IMR-90 (cell line): Measurements from ENCODE around the gene SLC9A3. TPM values are rescaled to one million over a fixed set of nuclear protein-coding genes. Genes with fewer than 3 reads are reported as not detected.

ENCODE experiments used
- ATAC-seq: fragments of 200-7000 bp; cut with Tn5 transposase; 2 replicates; pipeline ENCODE4 v1.9.1; 2020; ENCODE audit warnings: low read depth, mild to moderate bottlenecking, moderate library complexity
- BruUV-seq: library from RNA; stranded (reverse); fragments of 400-500 nt; replicated peaks from 2 replicates; lab custom pipeline; 2021; lab: Mats Ljungman, UMichigan
- CTCF ChIA-PET: fragments of 300-600 bp; formaldehyde crosslinking; extraction: SDS; loops from one replicate; lab custom pipeline; 2021; ENCODE audit warnings: antibody characterized with exemption; lab: Yijun Ruan, JAX
- POLR2A ChIA-PET: fragments of 300-600 bp; sonication (Branson Sonifier 250); formaldehyde crosslinking; loops from one replicate; lab custom pipeline; 2022; ENCODE audit warnings: antibody characterized with exemption; ENCODE audit not compliant: unreplicated experiment; lab: Charles Lee
- DNase-seq: peaks from one replicate; pipeline ENCODE4 v3.0.0; 2013
- H2AFZ ChIP-seq: replicated peaks from 2 replicates; pipeline ENCODE3; 2013; ENCODE audit warnings: low read length, mild to moderate bottlenecking; ENCODE audit not compliant: poor library complexity
- H2AK5ac ChIP-seq: 2 replicates; pipeline ENCODE4 v1.6.1; 2013; ENCODE audit warnings: low read depth, low read length, inconsistent platforms
- H2AK9ac ChIP-seq: replicated peaks from 2 replicates; pipeline ENCODE3; 2013; ENCODE audit warnings: mild to moderate bottlenecking, low read depth, low read length, moderate library complexity; ENCODE audit not compliant: poor library complexity
- H2BK120ac ChIP-seq: 2 replicates; pipeline ENCODE4 v1.6.1; 2013; ENCODE audit warnings: low read depth, low read length, inconsistent platforms
- H2BK15ac ChIP-seq: 3 replicates; pipeline ENCODE4 v1.6.1; 2013; ENCODE audit warnings: low read depth, low read length, inconsistent platforms
- H2BK20ac ChIP-seq: 2 replicates; pipeline ENCODE4 v1.6.1; 2013; ENCODE audit warnings: low read depth, mild to moderate bottlenecking, inconsistent platforms, low read length, moderate library complexity
- H2BK5ac ChIP-seq: 2 replicates; pipeline ENCODE4 v1.6.1; 2013; ENCODE audit warnings: mild to moderate bottlenecking, low read depth, low read length, inconsistent platforms; ENCODE audit not compliant: poor library complexity, severe bottlenecking
- H3K14ac ChIP-seq: replicated peaks from 2 replicates; pipeline ENCODE4 v1.6.1; 2013; ENCODE audit warnings: low read depth, low read length, inconsistent platforms
- H3K18ac ChIP-seq: 2 replicates; pipeline ENCODE4 v1.6.1; 2013; ENCODE audit warnings: low read depth, low read length, control low read depth
- H3K23ac ChIP-seq: 2 replicates; pipeline ENCODE4 v1.6.1; 2013; ENCODE audit warnings: low read depth, low read length, inconsistent platforms
- H3K27ac ChIP-seq: 2 replicates; pipeline ENCODE4 v1.5.1; 2013; ENCODE audit warnings: mild to moderate bottlenecking, control low read depth, low read length; ENCODE audit not compliant: insufficient read depth
- H3K27me3 ChIP-seq: 2 replicates; pipeline ENCODE4 v1.6.1; 2013; ENCODE audit warnings: low read length; ENCODE audit not compliant: control insufficient read depth, insufficient read depth
- H3K36me3 ChIP-seq: 2 replicates; pipeline ENCODE4 v1.6.1; 2013; ENCODE audit warnings: low read length, mixed read lengths; ENCODE audit not compliant: control insufficient read depth, insufficient read depth
- H3K4ac ChIP-seq: 2 replicates; pipeline ENCODE4 v1.6.1; 2013; ENCODE audit warnings: low read depth, low read length, inconsistent platforms
- H3K4me1 ChIP-seq: 2 replicates; pipeline ENCODE4 v1.6.1; 2013; ENCODE audit warnings: low read length, mixed read lengths; ENCODE audit not compliant: control insufficient read depth, insufficient read depth
- H3K4me2 ChIP-seq: 2 replicates; pipeline ENCODE4 v1.6.1; 2013; ENCODE audit warnings: low read depth, mild to moderate bottlenecking, control low read depth, low read length, moderate library complexity
- H3K4me3 ChIP-seq: 2 replicates; pipeline ENCODE4 v1.5.1; 2013; ENCODE audit warnings: low read depth, mild to moderate bottlenecking, control low read depth, low read length, moderate library complexity; ENCODE audit not compliant: insufficient read depth
- H3K56ac ChIP-seq: 2 replicates; pipeline ENCODE4 v1.6.1; 2013; ENCODE audit warnings: low read length, inconsistent platforms; ENCODE audit not compliant: insufficient read depth; ENCODE audit errors: extremely low read depth
- H3K79me1 ChIP-seq, 2 experiments: 2 replicates each; pipeline ENCODE4 v1.6.1; 2013; ENCODE audit warnings: low read length in 2 of 2, inconsistent platforms in 1 of 2, low read depth in 1 of 2
- H3K9ac ChIP-seq: 2 replicates; pipeline ENCODE4 v1.6.1; 2013; ENCODE audit warnings: low read depth, low read length, control low read depth
- H3K9me1 ChIP-seq: 2 replicates; pipeline ENCODE4 v1.6.1; 2013; ENCODE audit warnings: low read length, inconsistent platforms; ENCODE audit not compliant: insufficient read depth
- H3K9me3 ChIP-seq: 2 replicates; pipeline ENCODE4 v1.6.1; 2013; ENCODE audit warnings: low read length; ENCODE audit not compliant: control insufficient read depth, insufficient read depth
- H4K20me1 ChIP-seq: 2 replicates; pipeline ENCODE4 v1.6.1; 2013; ENCODE audit warnings: low read length, inconsistent platforms; ENCODE audit not compliant: insufficient read depth
- H4K5ac ChIP-seq: 2 replicates; pipeline ENCODE4 v1.6.1; 2013; ENCODE audit warnings: mild to moderate bottlenecking, low read depth, low read length, control low read depth
- H4K8ac ChIP-seq, 2 experiments: 2 replicates each; pipeline ENCODE4 v1.6.1; 2013; ENCODE audit warnings: low read depth in 2 of 2, low read length in 2 of 2, control low read depth in 1 of 2, inconsistent platforms in 1 of 2
- H4K91ac ChIP-seq: 2 replicates; pipeline ENCODE4 v1.6.1; 2013; ENCODE audit warnings: low read depth, low read length, inconsistent platforms; ENCODE audit not compliant: insufficient read depth
- NFE2L2 ChIP-seq: fragments of 150-350 bp; IDR thresholded peaks from 2 replicates; pipeline ENCODE4 v1.6.1; 2016; ENCODE audit warnings: low read depth, mild to moderate bottlenecking, low read length
- POLR2A ChIP-seq: IDR thresholded peaks from 2 replicates; pipeline ENCODE4 v1.6.1; 2012; ENCODE audit warnings: mild to moderate bottlenecking, low read depth, low read length
- RFX5 ChIP-seq: IDR thresholded peaks from 2 replicates; pipeline ENCODE4 v1.8.0; 2012; ENCODE audit warnings: low read depth, mild to moderate bottlenecking, low read length, moderate library complexity
- WGBS, 2 experiments: methylation state at CpG; one replicate each; pipeline versions ENCODE4 v1.1.5 to v1.1.7; 2013; ENCODE audit warnings: missing lambda C conversion rate in 2 of 2; ENCODE audit not compliant: insufficient read length in 1 of 2; ENCODE audit errors: extremely low coverage in 2 of 2; 5-methylcytosine and 5-hydroxymethylcytosine counted together
- dilution Hi-C: fragments of 300-500 bp; cut with HindIII; formaldehyde crosslinking; loops from one replicate; pipeline ENCODE4 v1.14.3; 2018; ENCODE audit warnings: low sequenced_read_pairs; ENCODE audit not compliant: unreplicated experiment
- in situ Hi-C: fragments of 300-500 bp; cut with MboI; formaldehyde crosslinking; loops from 3 replicates; pipeline ENCODE4 v1.14.3; 2019; ENCODE audit warnings: low sequenced_read_pairs, inconsistent platforms, mixed read lengths
- intact Hi-C: fragments of 100-400 bp; cut with micrococcal nuclease; formaldehyde crosslinking; loops from 2 replicates; pipeline ENCODE4 v1.10.0; 2022
- polyA plus RNA-seq, 3 experiments: library from polyadenylated mRNA; depleted of rRNA; stranded (reverse); fragments of >200 nt; gene quantifications; 2 replicates each; pipeline ENCODE4 v1.2.3, GENCODE V29; 2012; ENCODE audit warnings: low replicate concordance in 1 of 3
- total RNA-seq: library from RNA; depleted of rRNA; stranded (reverse); fragments of >200 nt; gene quantifications from 2 replicates; pipeline ENCODE4 v1.2.3, GENCODE V29; 2012
- TF ChIP-seq, protein P1 (sequence below): fragments of 150-350 bp; IDR thresholded peaks from 2 replicates; pipeline ENCODE4 v1.6.1; 2016; ENCODE audit warnings: low read depth, mild to moderate bottlenecking, low read length, moderate library complexity, borderline replicate concordance
- TF ChIP-seq, protein P2 (sequence below): fragments of 150-350 bp; IDR thresholded peaks from 2 replicates; pipeline ENCODE4 v1.6.1; 2017; ENCODE audit warnings: mild to moderate bottlenecking, antibody characterized with exemption, low read length, low read depth

SLC9A3 gene
- total and polyA plus RNA-seq, 2 of the 4 experiments (the other 2 are of a cell fraction): 0.72 to 1.5 TPM

DNA sequence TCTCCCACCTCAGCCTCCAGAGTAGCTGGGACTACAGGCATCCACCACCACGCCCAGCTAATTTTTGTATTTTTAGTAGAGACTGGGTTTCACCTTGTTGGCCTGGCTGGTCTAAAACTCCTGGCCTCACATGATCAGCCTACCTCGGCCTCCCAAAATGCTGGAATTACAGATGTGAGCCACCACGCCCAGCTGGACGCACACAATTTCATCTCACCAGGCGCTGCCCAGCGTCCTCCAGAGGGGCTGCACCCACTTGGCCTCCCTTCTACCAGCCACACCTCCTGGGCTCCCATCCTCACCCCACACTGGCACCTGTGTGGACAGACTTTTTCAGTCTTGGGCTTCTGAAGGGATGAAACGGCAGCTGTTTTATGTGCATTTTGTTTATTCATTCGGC lies 85.1 kb downstream of the SLC9A3 start:
- dilution Hi-C loops: no loop called here
- peaks cover 7% of the 10 kb centered on the region for H3K4me1 ChIP-seq
- no peak overlapping the region for H2AK5ac ChIP-seq
- no peaks in the 10 kb centered on the region for H3K9me3 ChIP-seq
- H3K14ac ChIP-seq: no peak overlapping the region
- no peak overlapping the region for H3K9ac ChIP-seq
- DNase-seq: no peak
- no peak overlapping the region for H3K4me2 ChIP-seq
- H4K8ac ChIP-seq: no peak overlapping the region
- peaks cover 15% of the 10 kb centered on the region; the same call in 1 of the 2 replicates for H3K36me3 ChIP-seq
- H2AK9ac ChIP-seq: no peak overlapping the region
- peaks cover 6% of the 10 kb centered on the region; the same call in 1 of the 2 replicates for H4K20me1 ChIP-seq
- H3K79me1 ChIP-seq: peaks cover 15 to 56% of the 10 kb centered on the region in 2 experiments
- H3K4me3 ChIP-seq: no peak overlapping the region
- ATAC-seq: no peak
- no peak overlapping the region for H4K91ac ChIP-seq
- CTCF ChIA-PET: no interaction called here
- WGBS, 2 experiments: no CpG with 5 or more reads among the region's 8 CpGs
- intact Hi-C loops: no loop called here
- H3K18ac ChIP-seq: no peak overlapping the region
- H3K56ac ChIP-seq: no peak overlapping the region
- H3K27me3 ChIP-seq: no peaks in the 10 kb centered on the region
- TF ChIP-seq, protein P1, sequence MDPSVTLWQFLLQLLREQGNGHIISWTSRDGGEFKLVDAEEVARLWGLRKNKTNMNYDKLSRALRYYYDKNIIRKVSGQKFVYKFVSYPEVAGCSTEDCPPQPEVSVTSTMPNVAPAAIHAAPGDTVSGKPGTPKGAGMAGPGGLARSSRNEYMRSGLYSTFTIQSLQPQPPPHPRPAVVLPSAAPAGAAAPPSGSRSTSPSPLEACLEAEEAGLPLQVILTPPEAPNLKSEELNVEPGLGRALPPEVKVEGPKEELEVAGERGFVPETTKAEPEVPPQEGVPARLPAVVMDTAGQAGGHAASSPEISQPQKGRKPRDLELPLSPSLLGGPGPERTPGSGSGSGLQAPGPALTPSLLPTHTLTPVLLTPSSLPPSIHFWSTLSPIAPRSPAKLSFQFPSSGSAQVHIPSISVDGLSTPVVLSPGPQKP: no peak
- no peak for TF ChIP-seq RFX5
- TF ChIP-seq NFE2L2: no peak
- TF ChIP-seq POLR2A: no peak
- TF ChIP-seq, protein P2, sequence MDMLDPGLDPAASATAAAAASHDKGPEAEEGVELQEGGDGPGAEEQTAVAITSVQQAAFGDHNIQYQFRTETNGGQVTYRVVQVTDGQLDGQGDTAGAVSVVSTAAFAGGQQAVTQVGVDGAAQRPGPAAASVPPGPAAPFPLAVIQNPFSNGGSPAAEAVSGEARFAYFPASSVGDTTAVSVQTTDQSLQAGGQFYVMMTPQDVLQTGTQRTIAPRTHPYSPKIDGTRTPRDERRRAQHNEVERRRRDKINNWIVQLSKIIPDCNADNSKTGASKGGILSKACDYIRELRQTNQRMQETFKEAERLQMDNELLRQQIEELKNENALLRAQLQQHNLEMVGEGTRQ: no peak
- no peak overlapping the region for H3K4ac ChIP-seq
- no peak overlapping the region for H4K5ac ChIP-seq
- POLR2A ChIA-PET: no interaction called here
- H3K9me1 ChIP-seq: peaks cover 4% of the 10 kb centered on the region; the same call in 1 of the 2 replicates
- H2AFZ ChIP-seq: no peak overlapping the region
- no peak overlapping the region for H2BK5ac ChIP-seq
- in situ Hi-C loops: loop anchor here (5.0 kb wide), 1 partner anchor 127 kb away; no protein-coding TSS in a partner anchor
- no peak overlapping the region for H3K27ac ChIP-seq
- H2BK20ac ChIP-seq: no peak overlapping the region
- no peak overlapping the region for H3K23ac ChIP-seq
- BruUV-seq: no TSS peak
- no peak overlapping the region for H2BK120ac ChIP-seq
- no peak overlapping the region for H2BK15ac ChIP-seq
